Measurements from ENCODE around the gene MEA1.

MEA1 gene

DNA sequence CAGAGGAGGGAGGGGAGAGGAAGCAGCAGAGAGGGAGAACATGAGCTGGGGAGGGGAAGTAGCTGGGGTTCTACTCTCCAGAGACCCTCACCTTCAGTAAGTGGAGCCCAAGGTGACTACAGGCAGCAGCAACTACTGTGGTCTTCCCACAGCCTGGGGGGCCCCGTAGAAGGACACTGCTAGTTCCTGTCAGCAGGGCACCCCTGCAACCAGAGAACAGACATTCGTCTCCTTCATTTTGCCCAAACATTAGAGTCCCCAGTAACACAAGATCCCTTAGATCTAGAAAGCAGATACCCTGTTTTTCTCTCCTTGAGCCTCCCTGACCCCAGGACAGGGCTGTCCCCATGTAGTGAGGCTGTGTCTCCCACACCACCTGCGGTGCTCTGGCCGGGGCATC is 45.0 kb downstream of the MEA1 start:
- H3K4me3 ChIP-seq, result no peak overlapping the region
- H3K27me3 ChIP-seq (ENCODE audit: low read depth), result no peaks in the 10 kb centered on the region
- H3K4me1 ChIP-seq, result no peaks in the 10 kb centered on the region
- no peaks in the 10 kb centered on the region for H3K9me3 ChIP-seq
- in situ Hi-C loops (cut with MboI; ENCODE audit: low sequenced_read_pairs), result no loop called here
- peaks cover 57% of the 10 kb centered on the region for H3K36me3 ChIP-seq (replicated peaks)
- DNase-seq (ENCODE audit: low spot score in 2 of 2), result no peak

DNA sequence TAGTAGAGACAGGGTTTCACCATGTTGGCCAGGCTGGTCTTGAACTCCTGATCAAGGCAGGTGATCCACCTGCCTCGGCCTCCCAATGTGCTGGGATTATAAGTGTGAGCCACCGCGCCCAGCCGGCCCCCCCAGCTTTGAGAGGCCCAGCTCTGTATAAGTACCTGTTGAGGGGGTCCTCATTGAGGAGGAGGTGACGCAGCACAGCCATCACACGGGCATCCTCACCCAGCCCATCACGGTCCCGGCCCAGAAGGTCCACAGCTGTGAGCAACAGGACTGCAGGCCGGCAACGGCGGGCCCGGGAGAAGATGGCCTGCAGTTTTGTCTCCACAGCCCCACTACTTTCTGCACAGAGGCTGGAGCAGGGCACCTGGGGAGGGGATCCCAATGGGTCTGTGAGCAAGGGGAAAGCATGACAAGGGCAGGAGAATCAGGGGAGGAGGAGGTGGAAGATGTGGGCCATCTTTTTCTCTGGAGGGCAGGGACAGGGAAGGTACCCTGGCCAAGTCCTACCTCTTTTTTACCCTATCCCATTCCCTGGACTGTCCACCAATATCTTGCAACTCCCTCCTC is 45.5 kb downstream of the MEA1 start:
- Histone ChIP-seq H3K4me3 (no peak overlapping the region), H3K27me3 (ENCODE audit: low read depth) (no peaks in the 10 kb centered on the region), H3K9me3 (no peaks in the 10 kb centered on the region), H3K36me3 (replicated peaks) (peaks cover 52% of the 10 kb centered on the region), H3K4me1 (no peaks in the 10 kb centered on the region)
- DNase-seq (ENCODE audit: low spot score in 2 of 2), result no peak
- in situ Hi-C loops (cut with MboI; ENCODE audit: low sequenced_read_pairs), result no loop called here

DNA sequence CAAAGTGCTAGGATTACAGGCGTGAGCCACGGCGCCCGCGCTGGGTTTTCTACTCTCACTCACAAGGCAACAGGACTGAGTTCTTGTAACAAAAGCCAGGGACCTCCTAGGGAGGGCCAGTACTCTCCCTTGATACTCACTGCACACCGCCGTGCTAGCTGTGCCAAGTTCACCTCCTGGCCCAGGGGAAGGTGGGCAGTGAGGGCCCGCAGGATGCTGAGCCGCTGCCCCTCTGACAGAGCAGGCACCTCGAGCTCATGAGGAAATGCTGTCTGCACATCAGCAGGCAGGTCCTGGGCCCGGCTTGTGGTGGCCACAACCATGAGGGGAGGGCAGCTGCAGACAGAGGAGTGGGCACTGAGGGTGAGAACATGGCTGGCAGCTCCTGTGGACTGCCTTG is 46.5 kb downstream of the MEA1 start:
- Histone ChIP-seq H3K36me3 (replicated peaks) (peaks cover 53% of the 10 kb centered on the region), H3K9me3 (no peaks in the 10 kb centered on the region), H3K27me3 (ENCODE audit: low read depth) (no peaks in the 10 kb centered on the region), H3K4me1 (no peaks in the 10 kb centered on the region), H3K4me3 (no peak overlapping the region)
- DNase-seq (ENCODE audit: low spot score in 2 of 2), result no peak
- in situ Hi-C loops (cut with MboI; ENCODE audit: low sequenced_read_pairs), result no loop called here

DNA sequence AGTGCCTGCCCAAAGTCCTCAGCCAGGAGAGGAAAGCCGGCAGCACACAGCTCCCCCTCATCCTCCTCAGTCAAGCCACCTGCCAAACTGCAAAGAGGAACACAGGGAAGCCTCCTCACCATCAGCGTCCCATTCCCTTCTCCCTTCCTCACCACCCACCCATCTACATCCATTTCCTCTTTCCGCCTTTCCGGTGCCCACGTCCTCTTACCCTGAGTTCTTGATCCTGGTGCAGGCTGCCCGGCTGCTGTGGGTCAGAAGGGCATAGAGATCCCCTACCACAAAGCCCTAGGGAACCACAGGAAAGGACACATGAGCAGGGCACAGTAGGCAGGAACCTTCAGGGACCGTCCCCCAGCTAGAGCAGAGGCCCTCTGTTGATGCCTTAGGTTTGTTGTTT is 47.2 kb downstream of the MEA1 start:
- in situ Hi-C loops (cut with MboI; ENCODE audit: low sequenced_read_pairs), result no loop called here
- Histone ChIP-seq H3K36me3 (replicated peaks) (peaks cover 51% of the 10 kb centered on the region), H3K27me3 (ENCODE audit: low read depth) (no peaks in the 10 kb centered on the region), H3K9me3 (no peaks in the 10 kb centered on the region), H3K4me1 (no peaks in the 10 kb centered on the region), H3K4me3 (no peak overlapping the region)
- DNase-seq (ENCODE audit: low spot score in 2 of 2), result no peak

DNA sequence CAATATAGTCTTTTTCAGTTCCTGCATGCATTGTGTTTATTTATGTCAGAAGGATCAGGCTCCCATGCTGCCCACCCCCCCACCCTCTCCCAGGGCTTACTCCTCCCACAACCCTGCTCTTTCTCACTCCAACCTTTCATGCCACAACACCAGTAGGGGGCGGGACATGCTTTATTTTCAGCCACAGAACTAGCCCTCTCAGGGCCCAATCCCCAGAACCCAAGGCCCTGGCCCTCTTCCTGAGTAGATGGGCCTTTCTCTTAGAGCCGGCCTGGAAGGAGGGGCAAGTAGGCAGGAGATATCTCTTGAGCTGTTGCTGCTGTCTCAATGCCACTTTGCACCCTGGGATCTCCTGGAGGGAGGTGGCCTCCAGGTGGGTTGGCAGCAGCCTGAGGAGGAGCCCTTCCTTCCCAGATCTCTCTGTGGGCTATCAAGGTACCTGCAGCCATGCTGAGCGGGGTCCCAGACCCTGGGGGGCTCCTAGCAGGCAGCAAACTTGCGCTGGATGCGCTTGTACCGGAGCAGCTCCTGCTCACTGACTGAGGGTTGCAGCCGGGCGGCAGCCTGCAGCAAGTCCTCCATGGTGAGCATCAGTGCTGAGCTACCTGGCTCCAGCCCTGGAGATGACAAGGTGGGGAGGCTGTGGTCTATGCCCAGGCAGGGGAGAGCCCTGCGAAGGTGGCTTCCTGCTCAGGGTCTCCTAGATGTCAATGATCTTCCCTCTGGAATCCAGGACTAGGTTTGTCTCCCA is 49.7 kb downstream of the MEA1 start:
- Histone ChIP-seq H3K36me3 (replicated peaks) (peaks cover 42% of the 10 kb centered on the region), H3K4me3 (no peak overlapping the region), H3K9me3 (no peaks in the 10 kb centered on the region), H3K27me3 (ENCODE audit: low read depth) (no peaks in the 10 kb centered on the region), H3K4me1 (no peaks in the 10 kb centered on the region)
- DNase-seq (ENCODE audit: low spot score in 2 of 2), result peak; percentile 32 to 70
- in situ Hi-C loops (cut with MboI; ENCODE audit: low sequenced_read_pairs), result no loop called here

DNA sequence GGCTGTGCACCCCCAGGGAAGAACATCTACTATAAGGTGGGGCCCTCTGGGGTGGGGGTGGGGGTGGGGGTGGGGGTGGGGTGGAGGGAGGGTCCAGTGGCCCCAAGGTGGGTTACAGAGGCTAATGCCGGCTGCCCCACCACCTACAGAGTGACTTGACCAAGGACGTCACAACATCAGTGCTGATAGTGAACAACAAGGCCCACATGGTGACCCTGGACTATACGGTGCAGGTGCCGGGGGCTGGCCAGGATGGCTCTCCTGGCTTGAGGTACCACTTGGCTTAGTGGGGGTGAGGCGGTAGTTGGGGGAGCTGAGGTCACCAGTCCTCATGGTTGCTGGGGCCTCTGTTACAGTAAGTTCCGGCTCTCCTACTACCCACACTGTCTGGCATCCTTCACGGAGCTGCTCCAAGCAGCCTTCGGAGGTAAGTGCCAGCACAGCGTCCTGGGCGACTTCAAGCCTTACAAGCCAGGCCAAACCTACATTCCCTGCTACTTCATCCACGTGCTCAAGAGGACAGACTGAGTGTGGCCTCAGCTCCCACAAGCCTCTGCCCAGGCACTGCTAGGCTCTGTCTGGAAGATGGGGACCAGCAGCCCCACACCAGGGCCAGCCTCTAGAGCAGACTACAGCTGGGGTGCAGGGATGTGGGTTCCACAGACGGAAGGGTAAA is 50.4 kb downstream of the MEA1 start:
- H3K4me1 ChIP-seq, result no peaks in the 10 kb centered on the region
- H3K9me3 ChIP-seq, result no peaks in the 10 kb centered on the region
- in situ Hi-C loops (cut with MboI; ENCODE audit: low sequenced_read_pairs), result no loop called here
- H3K27me3 ChIP-seq (ENCODE audit: low read depth), result no peaks in the 10 kb centered on the region
- DNase-seq (ENCODE audit: low spot score in 2 of 2), result no peak
- H3K36me3 ChIP-seq (replicated peaks), result peaks cover 35% of the 10 kb centered on the region
- no peak overlapping the region for H3K4me3 ChIP-seq

DNA sequence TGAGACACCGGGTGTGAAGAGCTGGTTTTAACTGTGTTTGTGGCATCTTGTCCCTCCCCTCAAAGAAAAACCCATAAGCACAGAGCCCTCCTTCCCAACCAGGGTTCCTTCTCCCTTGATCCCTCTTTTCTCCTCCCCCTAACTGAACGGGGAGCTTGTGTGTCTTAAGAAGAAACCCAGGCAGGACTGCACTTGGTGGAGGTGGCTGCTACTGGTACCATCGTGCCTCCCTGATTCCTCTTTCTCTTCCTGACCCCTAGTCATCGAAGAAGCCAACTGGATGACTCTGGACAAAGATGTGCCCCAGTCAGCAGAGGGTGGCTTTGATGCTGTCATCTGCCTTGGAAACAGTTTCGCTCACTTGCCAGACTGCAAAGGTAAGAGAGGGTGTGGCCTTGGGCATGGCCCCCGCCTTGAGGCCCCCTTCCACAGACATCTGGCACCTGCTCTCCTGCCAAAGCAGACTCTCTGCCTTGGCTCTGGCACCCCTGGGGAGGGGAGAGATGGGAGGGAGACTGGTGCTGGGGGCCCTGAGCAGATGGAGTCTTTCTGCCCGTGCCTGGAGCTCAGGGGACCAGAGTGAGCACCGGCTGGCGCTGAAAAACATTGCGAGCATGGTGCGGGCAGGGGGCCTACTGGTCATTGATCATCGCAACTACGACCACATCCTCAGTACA is 51.1 kb downstream of the MEA1 start:
- H3K4me3 ChIP-seq, result no peak overlapping the region
- peaks cover 31% of the 10 kb centered on the region for H3K36me3 ChIP-seq (replicated peaks)
- no peaks in the 10 kb centered on the region for H3K27me3 ChIP-seq (ENCODE audit: low read depth)
- DNase-seq (ENCODE audit: low spot score in 2 of 2), result no peak
- H3K4me1 ChIP-seq, result no peaks in the 10 kb centered on the region
- H3K9me3 ChIP-seq, result no peaks in the 10 kb centered on the region
- in situ Hi-C loops (cut with MboI; ENCODE audit: low sequenced_read_pairs), result no loop called here

DNA sequence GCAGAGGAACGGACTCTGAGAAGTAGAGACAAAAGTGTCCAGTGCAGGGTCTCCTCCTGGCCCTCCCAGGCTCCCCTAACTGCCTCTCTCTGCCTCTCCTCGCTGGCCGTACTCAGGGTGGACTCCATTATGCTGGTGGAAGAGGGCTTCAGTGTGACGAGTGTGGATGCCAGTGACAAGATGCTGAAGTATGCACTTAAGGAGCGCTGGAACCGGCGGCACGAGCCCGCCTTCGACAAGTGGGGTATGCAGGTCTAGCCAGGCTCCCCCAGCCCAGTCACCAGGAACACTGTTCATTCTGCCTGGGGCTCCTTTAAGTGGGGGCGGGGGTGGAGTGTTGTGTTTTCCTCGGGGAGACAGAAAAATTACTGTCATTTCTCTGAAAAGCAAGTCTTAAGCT is 51.6 kb downstream of the MEA1 start:
- peaks cover 27% of the 10 kb centered on the region for H3K36me3 ChIP-seq (replicated peaks)
- no peaks in the 10 kb centered on the region for H3K27me3 ChIP-seq (ENCODE audit: low read depth)
- H3K9me3 ChIP-seq, result no peaks in the 10 kb centered on the region
- in situ Hi-C loops (cut with MboI; ENCODE audit: low sequenced_read_pairs), result no loop called here
- H3K4me3 ChIP-seq, result no peak overlapping the region
- no peak for DNase-seq (ENCODE audit: low spot score in 2 of 2)
- no peaks in the 10 kb centered on the region for H3K4me1 ChIP-seq
